Gastroesophageal sphincter (tissue), 3 donors: ENCODE data around the gene ARMS2.

Source experiments
- EP300 ChIP-seq: sonication (generic); formaldehyde crosslinking; IDR thresholded peaks from one replicate; pipeline ENCODE4 v1.6.1; 2017; ENCODE audit warnings: antibody characterized with exemption, mild to moderate bottlenecking
- POLR2A ChIP-seq, 2 donors: fragments of 450-650 bp; IDR thresholded peaks; one replicate each; pipeline ENCODE4 v1.6.1; 2017; ENCODE audit warnings: antibody characterized with exemption in 2 of 2, mild to moderate bottlenecking in 2 of 2, moderate library complexity in 1 of 2
- POLR2AphosphoS5 ChIP-seq: sonication (generic); formaldehyde crosslinking; IDR thresholded peaks from one replicate; pipeline ENCODE4 v1.6.1; 2017; ENCODE audit warnings: antibody characterized with exemption
- TF ChIP-seq, protein P1 (sequence below), 4 experiments: fragments of 200-600 bp in 2 of 4; fragments of 450-650 bp in 2 of 4; sonication (generic) in 1 of 4; IDR thresholded peaks; one replicate each; pipeline ENCODE4 v1.5.1; 2017 to 2019; ENCODE audit warnings: antibody characterized with exemption in 4 of 4, mild to moderate bottlenecking in 2 of 4, moderate library complexity in 2 of 4

DNA sequence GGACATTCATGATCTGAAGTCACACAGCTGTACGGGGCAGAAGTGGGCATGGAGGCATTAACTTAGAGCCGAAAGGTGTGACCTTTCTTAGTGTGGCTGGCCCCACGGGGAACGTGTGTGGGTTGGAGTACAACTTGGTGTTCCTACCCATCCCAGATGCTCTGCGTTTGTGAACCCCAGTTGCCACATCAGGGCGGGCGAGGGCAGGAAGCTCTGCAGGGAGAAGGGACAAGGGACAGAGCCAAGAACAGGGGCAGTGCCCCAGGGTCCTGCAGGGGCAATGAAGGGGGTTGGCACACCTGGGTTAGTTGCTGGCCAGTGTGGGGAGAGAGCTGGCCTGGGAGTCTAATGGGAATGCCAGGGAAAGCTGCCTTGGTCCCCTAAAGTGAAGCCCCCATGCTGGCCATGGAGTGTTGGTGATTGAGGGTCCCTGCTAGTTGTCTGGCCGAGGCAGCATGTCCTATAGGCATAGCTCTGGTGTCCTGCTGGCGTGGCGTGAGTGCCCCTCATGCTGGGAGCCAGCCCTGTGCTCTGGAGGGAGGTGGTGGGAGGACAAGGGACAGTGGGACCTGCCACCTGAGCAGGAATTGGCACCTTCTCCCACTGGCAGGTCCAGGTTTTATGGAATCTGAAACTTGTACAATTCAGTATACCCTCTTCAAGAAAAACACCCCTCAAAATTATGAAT, 25.8 kb downstream of the ARMS2 start:
- TF ChIP-seq POLR2AphosphoS5: no peak
- TF ChIP-seq, protein P1, sequence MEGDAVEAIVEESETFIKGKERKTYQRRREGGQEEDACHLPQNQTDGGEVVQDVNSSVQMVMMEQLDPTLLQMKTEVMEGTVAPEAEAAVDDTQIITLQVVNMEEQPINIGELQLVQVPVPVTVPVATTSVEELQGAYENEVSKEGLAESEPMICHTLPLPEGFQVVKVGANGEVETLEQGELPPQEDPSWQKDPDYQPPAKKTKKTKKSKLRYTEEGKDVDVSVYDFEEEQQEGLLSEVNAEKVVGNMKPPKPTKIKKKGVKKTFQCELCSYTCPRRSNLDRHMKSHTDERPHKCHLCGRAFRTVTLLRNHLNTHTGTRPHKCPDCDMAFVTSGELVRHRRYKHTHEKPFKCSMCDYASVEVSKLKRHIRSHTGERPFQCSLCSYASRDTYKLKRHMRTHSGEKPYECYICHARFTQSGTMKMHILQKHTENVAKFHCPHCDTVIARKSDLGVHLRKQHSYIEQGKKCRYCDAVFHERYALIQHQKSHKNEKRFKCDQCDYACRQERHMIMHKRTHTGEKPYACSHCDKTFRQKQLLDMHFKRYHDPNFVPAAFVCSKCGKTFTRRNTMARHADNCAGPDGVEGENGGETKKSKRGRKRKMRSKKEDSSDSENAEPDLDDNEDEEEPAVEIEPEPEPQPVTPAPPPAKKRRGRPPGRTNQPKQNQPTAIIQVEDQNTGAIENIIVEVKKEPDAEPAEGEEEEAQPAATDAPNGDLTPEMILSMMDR (IDR thresholded peaks at IDR 0.05): no peak
- no peak for TF ChIP-seq POLR2A (IDR thresholded peaks at IDR 0.05)
- TF ChIP-seq EP300: no peak
